ENCODE data around the gene E2F8. TPM values are rescaled to one million over a fixed set of nuclear protein-coding genes. Genes with fewer than 3 reads are reported as not detected.

E2F8 gene
- 0.52 and 1.1 TPM in 2 replicates for total RNA-seq

GRCh38 chr11:19240420-19241259 lies at the start of gene E2F8:
Gene E2F8, minus strand, starts transcription at chr11:19240945. Its CDS starts 824 bp downstream, at chr11:19240121.

DNA sequence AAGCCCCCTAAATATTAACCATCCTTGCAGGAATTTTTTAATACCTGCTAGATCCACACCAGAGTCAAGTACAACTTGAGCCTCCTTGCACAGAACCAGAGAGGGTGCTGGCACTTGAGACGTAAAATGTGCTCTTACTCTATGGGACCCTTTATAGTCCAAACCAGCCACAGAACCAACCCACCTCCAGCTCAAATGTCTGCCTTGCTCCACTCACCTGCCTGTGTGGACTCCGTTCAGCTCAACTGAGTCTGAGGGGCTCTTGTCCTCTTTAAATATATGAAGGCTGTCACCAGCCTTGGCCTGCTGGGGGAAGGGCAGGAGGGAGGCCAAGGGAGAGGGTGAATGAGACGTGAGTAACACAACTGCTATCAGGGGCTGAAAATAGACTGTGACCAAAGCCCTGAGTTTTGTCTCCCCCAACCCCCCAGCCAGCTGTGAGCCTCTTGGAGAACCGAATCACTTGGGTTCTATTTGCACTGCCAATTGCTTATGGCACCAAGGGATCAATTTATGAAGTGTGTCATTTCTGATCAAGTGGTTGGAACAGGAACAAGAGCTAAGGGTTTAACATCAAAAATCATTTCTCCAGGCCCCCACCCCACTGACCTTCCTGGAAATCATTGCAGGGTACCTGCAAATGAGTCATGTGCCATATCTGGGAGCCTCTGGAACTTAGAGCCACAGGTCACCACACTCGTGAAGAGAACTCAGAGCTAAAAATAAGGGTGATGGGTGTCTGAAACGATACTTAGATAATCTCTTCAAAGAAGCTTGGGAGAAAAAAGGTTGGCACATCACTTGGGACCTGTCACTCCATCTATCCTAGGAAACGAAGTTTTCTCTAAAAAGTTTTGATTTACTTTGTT lies 38.8 kb downstream of the E2F8 start, which contains the start of gene CSRP3:
Gene CSRP3 (minus strand): TSS at position 247 of the 869 bp plus-strand sequence. CDS start 9,535 bp downstream, outside the sequence.

Other genes with a start within 250 kb of the E2F8 start
- gene MRGPRX2, start 180.2 kb downstream of the E2F8 start, total RNA-seq: not detected in 2 replicates
- 17.0 and 17.2 TPM in 2 replicates for gene ZDHHC13, start 123.8 kb downstream of the E2F8 start, total RNA-seq
- gene CSRP3, start 39.0 kb downstream of the E2F8 start, total RNA-seq: not detected in 2 replicates

Data from articular chondrocyte of knee joint (primary cell).